ENCODE data around the gene TNXB. TPM values are rescaled to one million over a fixed set of nuclear protein-coding genes. Genes with fewer than 3 reads are reported as not detected.
A peak's percentile ranks its signal among the peaks of the same experiment; 100 is the strongest.

TNXB gene
- total and polyA plus RNA-seq, 9 of the 15 experiments (the other 6 are each of a cell fraction or from before 2014, with no cell fraction given), result 0.14 to 28.1 (median 12.4) TPM

DNA sequence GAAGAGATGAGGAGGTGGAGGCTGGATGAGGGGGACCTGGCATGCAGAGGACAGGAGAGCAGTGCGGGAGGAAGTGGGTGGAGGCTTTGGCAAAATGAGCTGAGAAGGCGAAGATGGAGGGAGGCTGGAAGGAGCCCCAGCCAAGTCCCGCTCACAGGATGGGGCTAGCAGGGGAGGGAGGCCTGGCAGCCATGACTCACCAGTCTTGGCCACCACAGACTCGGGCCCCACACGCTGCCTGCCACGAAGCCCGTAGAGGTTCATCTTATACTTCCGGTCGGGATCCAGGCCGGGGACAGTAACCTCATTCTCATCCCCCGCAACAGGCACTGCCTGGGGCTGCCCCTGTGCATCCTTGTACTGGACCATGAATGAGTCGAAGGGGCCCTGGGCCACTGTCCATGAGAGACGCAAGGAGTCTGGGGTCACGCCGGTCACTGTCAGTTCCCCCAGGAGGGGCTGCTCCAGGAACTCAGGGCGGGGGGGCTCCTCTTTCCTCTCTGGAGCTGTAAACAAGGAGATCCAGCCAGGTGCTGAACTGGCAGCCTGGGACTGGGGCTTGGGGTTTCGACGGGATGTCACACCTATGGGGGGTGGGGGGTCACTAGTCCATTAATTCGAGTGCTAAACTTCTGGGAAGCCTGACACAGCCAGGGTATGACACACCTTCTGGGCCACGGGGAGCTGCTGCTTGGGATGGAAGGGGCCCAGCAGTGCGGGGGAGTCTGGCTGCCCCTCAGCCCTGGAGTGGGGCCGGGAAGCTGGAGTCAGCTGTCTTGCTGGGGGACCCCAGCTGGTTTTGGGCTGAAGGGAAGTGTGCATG lies 27.8 kb downstream of the TNXB start (continued):
- TF ChIP-seq, protein P1, sequence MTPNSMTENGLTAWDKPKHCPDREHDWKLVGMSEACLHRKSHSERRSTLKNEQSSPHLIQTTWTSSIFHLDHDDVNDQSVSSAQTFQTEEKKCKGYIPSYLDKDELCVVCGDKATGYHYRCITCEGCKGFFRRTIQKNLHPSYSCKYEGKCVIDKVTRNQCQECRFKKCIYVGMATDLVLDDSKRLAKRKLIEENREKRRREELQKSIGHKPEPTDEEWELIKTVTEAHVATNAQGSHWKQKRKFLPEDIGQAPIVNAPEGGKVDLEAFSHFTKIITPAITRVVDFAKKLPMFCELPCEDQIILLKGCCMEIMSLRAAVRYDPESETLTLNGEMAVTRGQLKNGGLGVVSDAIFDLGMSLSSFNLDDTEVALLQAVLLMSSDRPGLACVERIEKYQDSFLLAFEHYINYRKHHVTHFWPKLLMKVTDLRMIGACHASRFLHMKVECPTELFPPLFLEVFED (CRISPR knock-in tag; conservative IDR thresholded peaks at IDR 0.05), result peak; percentile 73; the same call in 1 of the 2 replicates
- TF ChIP-seq, protein P2, sequence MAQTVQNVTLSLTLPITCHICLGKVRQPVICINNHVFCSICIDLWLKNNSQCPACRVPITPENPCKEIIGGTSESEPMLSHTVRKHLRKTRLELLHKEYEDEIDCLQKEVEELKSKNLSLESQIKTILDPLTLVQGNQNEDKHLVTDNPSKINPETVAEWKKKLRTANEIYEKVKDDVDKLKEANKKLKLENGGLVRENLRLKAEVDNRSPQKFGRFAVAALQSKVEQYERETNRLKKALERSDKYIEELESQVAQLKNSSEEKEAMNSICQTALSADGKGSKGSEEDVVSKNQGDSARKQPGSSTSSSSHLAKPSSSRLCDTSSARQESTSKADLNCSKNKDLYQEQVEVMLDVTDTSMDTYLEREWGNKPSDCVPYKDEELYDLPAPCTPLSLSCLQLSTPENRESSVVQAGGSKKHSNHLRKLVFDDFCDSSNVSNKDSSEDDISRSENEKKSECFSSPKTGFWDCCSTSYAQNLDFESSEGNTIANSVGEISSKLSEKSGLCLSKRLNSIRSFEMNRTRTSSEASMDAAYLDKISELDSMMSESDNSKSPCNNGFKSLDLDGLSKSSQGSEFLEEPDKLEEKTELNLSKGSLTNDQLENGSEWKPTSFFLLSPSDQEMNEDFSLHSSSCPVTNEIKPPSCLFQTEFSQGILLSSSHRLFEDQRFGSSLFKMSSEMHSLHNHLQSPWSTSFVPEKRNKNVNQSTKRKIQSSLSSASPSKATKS (CRISPR knock-in tag; IDR thresholded peaks at IDR 0.05), result no peak
- TF ChIP-seq HLTF (IDR thresholded peaks at IDR 0.05) (no peak), SRSF1 (IDR thresholded peaks at IDR 0.05; ENCODE audit: low read depth, low read length) (no peak), GATAD2B (IDR thresholded peaks at IDR 0.05; ENCODE audit: borderline replicate concordance) (no peak), L3MBTL2 (IDR thresholded peaks at IDR 0.05) (peak; percentile 81), PYGO2 (tag; IDR thresholded peaks at IDR 0.05) (no peak), SMARCA5 (IDR thresholded peaks at IDR 0.05) (no peak), CBX3 (IDR thresholded peaks at IDR 0.05; ENCODE audit: borderline replicate concordance in 1 of 2, low read length in 2 of 2) (peak in 1 of 2 experiments; percentile 30; a peak in 1 of 3 replicates), GABPA (tag; conservative IDR thresholded peaks at IDR 0.05; ENCODE audit: low read depth) (peak; percentile 68), HOXB6 (CRISPR knock-in tag; IDR thresholded peaks at IDR 0.05; ENCODE audit: borderline replicate concordance) (no peak), HDAC8 (tag; IDR thresholded peaks at IDR 0.05) (no peak), ZNF316 (IDR thresholded peaks at IDR 0.05) (0 out of 2 replicates have a peak, but pooled peaks have one; percentile 5), NCOR1 (IDR thresholded peaks at IDR 0.05) (no peak), HDGF (IDR thresholded peaks at IDR 0.05) (no peak)
- TF ChIP-seq, protein P3, sequence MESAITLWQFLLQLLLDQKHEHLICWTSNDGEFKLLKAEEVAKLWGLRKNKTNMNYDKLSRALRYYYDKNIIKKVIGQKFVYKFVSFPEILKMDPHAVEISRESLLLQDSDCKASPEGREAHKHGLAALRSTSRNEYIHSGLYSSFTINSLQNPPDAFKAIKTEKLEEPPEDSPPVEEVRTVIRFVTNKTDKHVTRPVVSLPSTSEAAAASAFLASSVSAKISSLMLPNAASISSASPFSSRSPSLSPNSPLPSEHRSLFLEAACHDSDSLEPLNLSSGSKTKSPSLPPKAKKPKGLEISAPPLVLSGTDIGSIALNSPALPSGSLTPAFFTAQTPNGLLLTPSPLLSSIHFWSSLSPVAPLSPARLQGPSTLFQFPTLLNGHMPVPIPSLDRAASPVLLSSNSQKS (CRISPR knock-in tag; IDR thresholded peaks at IDR 0.05), result no peak
- TF ChIP-seq, protein P4, sequence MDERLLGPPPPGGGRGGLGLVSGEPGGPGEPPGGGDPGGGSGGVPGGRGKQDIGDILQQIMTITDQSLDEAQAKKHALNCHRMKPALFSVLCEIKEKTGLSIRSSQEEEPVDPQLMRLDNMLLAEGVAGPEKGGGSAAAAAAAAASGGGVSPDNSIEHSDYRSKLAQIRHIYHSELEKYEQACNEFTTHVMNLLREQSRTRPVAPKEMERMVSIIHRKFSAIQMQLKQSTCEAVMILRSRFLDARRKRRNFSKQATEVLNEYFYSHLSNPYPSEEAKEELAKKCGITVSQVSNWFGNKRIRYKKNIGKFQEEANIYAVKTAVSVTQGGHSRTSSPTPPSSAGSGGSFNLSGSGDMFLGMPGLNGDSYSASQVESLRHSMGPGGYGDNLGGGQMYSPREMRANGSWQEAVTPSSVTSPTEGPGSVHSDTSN (CRISPR knock-in tag; IDR thresholded peaks at IDR 0.05; ENCODE audit: low read depth), result no peak
- TF ChIP-seq, protein P4 (tag; conservative IDR thresholded peaks at IDR 0.05; ENCODE audit: low read depth), result no peak
- TF ChIP-seq, protein P5, sequence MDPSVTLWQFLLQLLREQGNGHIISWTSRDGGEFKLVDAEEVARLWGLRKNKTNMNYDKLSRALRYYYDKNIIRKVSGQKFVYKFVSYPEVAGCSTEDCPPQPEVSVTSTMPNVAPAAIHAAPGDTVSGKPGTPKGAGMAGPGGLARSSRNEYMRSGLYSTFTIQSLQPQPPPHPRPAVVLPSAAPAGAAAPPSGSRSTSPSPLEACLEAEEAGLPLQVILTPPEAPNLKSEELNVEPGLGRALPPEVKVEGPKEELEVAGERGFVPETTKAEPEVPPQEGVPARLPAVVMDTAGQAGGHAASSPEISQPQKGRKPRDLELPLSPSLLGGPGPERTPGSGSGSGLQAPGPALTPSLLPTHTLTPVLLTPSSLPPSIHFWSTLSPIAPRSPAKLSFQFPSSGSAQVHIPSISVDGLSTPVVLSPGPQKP (CRISPR knock-in tag; IDR thresholded peaks at IDR 0.05), result no peak

All from K562 (cell line).